ENCODE measurements around the gene TARDBP.
"Not testable (repeated sequence)": the region's sequence is repeated elsewhere in the genome, so short reads cannot be mapped to it uniquely, and the experiment has no call there.

Gene TARDBP

DNA sequence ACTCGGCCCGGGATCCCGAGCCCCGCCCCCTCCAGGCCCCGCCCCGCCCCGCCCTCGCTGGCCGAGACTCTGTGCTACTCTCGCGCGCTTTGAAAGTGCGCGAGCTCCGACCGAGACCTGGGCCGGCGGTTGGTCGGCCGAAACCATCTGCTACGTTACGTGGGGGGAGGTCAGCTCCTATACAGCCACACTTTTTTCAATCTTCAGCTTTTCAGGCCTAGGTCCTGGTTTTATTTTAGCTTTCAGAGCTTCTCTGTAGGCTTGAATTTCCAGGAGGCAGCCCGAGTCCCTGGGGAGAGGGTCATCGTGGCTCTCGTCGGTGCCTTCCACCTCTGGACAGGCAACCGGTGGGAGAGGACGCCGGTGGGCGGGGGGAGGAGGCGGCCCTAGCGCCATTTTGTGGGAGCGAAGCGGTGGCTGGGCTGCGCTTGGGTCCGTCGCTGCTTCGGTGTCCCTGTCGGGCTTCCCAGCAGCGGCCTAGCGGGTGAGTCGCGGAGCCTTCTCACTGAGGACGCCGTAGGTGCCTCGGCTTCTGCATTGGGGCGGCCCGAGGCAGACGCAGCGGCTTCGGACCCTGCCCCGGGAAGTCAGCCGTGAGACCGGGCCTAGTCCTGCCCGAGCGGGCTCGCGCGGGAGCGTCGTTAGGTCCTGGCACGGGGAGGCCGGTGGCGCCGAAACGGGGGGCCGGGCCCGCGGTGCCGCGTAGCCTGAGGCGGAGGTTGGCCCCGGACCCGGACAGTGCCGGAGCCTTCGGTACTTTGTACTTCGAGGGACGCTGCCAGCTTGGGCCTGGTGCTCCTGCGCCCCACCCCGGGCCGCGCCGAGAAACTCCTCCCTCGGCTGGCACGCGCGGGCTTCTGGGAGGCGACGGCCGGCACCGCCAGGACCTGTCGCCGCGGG is at the start of gene TARDBP:
TSS of gene TARDBP (plus strand) at position 395 of the 900 bp plus-strand sequence. CDS start 1,074 bp downstream, outside the sequence.
- DNase-seq (ENCODE audit: low spot score) = peak; percentile 87

DNA sequence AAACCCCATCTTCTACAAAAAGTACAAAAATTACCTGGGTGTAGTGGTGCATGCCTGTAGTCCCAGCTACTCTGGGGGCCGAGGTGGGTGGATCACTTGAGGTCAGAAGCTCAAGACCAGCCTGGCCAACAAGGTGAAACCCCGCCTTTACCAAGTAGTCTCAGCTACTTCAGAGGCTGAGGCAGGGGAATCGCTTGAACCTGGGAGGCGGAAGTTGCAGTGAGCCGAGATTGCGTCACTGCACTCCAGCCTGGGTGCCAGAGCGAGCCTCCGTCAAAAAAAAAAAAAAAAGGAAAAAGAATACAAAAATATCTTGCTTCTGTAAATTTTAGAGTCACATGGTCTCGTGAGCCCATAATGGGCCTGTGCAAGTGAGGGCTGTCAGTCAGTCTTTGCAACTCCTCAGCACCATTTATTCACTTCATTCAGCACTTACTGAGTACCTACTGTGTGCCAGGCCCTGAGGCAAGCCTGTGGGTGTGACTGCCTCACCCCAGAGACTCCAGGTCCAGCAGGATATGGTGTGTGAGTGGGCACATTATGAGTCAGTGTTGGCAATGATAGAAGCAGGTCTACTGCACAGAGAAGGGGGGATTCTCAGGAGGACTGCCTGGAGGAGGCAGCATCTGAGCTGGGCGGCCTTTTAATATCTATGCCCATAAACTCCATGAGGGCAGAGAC is 46.8 kb upstream of the TARDBP start:
- DNase-seq (ENCODE audit: low spot score) = no peak

DNA sequence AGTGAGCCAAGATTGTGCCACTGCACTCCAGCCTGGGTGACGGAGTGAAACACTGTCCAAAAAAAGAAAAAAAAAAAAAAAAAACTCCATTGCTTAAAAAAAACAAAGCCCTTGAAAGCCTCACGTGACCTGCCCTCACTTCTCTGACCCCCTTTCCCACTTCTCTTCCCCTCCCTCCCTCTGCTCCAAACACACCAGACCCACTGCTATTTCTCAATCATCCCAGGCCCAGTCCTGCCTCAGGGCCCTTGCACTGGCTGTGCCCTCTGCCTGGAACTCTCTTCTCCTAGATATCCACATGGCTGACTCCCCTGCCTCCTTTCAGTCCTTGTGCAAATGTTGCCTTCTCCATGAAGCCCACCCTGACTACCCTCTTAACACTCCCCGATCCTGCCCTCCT is 45.4 kb upstream of the TARDBP start:
- no peak for DNase-seq (ENCODE audit: low spot score)

DNA sequence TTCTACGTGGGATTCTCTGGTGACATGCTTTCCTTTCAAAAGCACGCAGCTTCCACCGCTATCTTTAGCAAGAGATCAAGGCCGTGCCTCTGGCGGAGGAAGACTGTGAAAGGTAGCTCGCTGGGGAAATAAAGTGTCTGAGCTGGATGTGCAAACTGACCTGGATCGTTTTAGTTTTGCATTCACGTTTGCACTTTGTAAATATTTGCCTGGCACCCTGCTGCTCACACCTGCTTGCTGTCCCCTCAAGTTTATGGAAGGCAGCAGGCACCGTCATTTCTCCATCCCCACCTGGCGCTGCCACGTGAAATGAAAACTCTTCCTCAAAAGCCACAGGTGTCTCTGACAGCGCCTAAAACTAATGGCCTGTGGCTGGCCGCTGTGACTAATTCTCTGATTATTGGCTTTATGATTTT is 44.0 kb upstream of the TARDBP start:
- DNase-seq (ENCODE audit: low spot score) = no peak

DNA sequence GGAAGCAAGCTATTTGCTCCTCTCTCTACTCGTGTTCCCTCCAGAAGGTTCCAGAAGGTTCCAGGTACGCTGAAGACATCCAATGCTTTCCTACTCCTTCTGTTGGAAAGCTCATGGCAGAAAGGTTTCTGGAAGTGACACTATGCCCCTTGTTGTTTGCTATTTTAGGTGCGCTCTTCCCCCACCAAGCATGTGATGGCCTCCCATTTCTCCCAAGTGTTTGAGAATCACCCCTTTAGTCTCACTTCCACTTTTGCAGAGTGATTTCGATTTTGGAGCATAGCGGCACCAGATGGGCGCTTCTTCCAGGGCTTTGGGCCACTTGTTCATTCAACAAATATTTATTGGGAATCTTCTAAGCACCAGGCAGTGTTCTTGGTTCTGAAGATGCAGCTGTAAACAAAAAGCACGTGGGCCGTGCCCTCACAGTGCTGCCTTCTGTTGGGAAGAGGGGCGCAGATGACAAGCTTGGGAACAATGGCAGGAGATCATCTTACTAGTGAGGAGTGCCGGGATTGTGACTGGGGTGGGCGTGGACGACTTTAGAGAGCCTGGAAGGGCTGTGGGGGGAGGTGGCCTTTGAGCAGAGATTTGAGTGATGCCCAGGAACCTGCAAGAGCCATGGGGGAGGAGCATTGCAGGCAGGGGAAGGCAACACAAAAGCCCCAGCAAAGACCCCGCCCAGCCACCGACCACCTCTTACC is 43.0 kb upstream of the TARDBP start:
- no peak for DNase-seq (ENCODE audit: low spot score)

DNA sequence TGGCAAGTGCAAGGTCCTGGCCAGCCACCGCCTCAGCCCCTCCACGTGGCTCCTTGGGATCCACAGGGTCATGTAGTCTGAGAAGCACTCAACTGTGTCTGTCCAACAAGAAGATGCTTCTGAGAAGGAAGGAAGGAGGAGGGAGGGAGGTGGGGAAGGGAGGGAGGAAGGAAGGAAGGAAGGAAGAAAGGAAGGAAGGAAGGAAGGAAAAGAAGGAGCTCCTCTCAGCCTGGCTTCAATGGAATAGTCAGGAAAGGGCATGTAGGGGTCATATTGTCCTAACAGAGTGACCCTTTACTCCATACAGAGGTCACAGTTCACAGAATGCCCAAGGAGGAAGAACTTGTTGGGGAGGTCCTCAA is 42.5 kb upstream of the TARDBP start:
- no peak for DNase-seq (ENCODE audit: low spot score)

DNA sequence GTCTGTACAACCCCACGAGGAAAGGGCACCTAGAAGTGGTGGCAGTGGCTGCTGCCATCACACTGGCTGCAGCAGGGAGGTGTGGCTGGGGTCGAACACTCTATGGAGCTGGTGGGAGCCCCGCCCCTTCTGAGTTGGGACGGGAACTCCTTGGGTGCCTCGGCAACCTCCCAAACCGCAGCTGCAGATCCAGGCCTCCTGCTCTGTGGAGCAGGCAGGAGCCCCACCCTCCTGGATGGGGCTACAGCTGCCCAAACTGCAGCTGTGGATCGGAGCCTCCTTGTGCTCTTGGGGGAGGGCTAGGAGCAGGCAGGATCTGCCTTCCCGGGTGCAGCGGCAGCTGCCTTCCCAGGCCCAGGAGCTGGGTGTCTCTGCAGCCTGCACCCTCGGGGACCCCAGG is 38.9 kb upstream of the TARDBP start:
- no peak for DNase-seq (ENCODE audit: low spot score)

DNA sequence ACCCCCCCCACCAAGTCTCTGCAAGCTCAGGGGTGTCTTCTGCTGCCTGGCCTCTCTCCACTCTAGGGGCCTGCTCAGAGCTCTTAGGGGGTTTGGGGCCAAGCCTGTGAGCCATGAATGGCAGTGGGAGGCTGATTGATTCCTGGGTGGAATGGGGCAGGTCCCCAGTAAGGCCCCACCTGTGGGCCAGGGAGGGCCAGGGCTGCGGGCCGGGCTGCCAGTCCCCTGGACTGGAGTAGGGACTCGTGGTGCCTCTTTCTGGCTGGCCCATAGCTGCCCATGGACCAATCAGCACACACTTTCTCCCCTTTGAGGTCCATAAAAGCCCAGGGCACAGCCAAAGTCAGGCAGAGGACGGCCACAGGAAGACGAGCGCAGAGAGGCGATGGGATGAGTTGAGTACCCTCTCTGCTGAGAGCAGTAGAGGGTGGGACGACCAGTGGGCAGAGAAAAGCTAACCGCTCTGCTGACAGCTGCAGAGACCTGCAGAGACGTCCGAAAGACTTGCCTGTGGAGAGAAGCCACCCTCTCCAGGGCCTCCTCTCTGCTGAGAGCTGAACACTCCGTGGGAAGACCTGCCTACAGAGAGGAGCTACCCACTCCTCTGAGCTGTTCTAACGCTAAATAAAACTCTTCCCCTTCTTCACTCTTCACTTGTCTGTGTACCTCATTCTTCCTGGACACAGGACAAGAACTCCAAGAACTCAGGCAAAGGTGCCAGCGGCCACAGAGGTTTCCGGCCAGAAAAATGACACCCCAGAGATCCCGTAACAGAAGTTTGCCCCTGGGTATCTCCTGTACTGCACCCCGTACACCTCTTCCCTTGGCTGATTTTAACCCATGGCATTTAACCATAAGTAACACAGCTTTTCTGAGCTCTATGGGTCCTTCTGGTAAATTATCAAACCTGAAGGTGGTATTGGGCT is 38.2 kb upstream of the TARDBP start:
- DNase-seq (ENCODE audit: low spot score) = no peak

DNA sequence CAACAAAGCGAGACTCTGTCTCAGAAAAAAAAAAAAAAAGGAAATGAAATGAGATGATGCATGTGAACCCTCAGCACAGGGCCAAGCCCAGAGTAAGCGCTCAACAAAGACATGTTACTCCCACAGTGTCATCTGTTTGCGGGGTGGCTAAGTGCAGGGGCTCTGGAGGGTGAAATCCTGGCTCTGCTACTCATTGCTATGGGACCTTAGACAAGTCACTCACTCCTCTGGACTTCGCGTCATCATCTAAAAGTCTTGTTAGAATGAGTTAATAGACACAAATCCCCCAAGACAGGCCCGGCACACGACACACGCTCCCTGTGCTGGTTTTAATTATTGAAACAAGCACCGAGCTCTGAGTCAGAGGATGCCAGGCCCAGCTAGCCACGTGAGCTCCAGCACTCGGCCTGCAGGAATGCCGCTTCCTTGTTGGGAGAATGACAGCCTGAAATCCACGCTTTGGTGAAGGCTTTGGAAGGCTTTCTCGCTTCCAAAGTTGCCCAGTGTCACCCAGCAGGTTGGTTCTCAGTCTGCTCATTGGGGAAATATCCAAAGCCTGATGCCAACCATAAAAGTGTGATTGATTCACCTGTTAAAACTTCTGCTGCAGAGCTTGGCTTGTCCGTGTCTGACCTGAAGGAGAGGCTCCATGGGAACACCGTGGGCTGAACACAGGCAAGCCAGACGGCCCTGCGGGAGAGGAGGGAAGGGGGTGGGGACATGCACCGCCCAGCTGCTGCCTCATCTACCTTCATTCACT is 36.7 kb upstream of the TARDBP start:
- no peak for DNase-seq (ENCODE audit: low spot score)

DNA sequence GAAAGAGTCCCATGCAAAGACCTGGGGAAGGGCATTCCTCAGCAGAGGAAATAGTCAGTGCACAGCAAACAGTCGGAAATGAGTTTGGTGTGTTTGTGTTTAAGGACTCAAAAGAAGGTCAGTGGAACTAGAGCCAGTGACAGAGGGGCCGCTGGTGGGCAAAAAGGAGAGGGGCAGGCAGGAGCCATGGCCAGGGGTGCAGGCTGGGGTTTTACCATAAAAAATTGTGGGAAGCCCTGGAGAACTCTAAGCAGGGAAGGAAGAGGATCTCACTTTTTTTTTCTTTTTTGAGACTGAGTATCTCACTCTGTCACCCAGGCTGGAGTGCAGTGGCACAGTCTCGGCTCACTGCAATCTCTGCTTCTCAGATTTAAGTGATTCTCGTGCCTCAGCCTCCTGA is 33.7 kb upstream of the TARDBP start:
- no peak for DNase-seq (ENCODE audit: low spot score)

DNA sequence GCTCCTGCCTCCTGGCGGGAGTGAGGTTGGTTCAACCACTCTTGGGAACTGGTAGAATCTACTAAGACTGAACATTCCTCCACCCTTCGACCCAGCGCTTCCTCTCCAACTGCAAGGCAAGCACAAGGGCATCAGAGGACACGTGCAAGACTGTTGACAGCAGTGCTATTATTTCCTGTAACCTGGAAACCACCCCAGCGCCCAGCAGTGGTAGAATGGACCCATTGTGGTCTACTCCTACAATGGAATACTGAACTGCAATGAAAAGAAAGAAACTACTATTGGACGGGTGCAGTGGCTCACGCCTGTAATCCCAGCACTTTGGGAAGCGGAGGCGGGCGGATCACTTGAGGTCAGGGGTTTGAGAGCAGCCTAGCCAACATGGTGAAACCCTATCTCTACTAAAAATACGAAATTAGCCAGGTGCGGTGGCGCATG is 33.0 kb upstream of the TARDBP start:
- no peak for DNase-seq (ENCODE audit: low spot score)

DNA sequence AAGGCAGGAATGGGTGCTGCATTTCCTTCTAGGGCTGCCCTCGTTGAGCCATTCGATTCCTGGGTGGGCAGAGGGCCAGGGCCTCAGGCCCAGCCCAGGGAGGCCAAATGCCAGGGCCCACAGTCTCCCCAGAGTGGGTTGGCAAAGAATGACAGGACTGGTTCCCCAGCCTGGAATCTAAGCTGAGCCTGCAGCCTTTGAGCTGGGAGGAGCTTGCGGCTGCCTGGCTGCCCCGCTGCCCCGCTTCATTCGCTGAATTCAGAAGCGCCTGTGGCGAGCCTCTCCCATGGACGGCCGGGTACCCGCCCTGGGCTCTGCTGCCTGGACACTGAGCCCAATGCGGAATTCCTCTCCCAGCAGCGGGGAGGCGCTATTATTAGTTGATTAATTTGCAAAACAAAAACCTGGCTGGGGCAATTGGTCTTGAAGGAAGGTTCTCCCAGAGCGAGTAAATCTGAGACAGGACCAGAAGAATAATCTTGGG is 32.3 kb upstream of the TARDBP start:
- no peak for DNase-seq (ENCODE audit: low spot score)

DNA sequence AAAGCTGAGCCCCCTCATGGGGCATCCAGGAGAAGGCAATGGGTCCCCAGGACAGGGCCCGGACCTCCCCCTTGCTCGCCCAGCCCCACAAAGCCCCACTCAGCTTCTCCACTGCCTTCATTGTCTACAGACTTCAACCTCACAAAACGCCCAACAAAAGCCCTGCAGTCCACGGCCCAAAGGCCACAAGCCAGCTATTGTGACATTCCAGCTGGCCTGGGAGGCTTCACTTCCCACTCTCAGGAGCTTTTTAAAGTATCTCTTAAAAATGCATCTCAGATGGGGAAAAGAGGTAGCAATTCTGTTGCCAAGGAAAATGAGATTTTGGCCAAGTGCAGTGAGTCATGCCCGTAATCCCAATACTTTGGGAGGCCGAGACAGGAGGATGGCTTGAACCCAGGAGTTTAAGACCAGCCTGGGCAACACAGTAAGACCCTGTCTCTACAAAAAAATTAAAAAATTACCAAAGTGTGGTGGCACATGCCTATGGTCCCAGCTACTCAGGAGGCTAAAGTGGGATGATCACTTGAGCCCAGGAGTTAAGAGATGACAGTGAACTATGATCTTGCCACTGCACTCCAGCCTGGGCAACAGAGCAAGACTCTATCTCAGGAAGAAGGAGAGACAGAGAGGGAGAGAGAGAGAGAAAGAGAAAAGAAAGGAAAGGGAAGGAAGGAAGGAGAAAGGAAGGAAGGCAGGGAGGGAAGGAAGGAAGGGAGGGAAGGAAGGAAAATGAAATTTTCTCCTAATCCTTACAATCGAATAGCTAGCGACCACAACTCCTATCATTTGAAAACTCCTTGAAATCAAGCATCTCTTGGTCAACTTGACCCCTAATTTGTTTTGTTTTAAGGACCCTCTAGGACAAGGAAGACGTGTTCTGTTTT is 31.4 kb upstream of the TARDBP start:
- no peak for DNase-seq (ENCODE audit: low spot score)

DNA sequence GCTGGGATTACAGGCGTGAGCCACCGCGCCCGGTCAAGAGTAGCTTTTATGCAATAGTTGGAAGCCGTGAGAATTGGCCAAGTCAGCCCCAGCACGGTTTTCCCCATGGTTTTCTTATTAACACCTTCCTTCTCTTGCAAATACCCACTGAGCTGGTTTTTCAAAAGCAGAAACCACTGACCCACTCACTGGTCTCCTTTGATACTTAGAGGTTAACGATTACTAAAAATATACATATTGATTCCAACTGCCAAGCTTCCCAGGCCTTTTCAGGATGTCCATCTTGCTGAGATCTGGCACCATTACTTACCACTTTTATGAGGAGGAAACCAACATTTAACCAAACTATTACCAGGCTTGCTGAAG is 25.9 kb upstream of the TARDBP start:
- DNase-seq (ENCODE audit: low spot score) = no peak

DNA sequence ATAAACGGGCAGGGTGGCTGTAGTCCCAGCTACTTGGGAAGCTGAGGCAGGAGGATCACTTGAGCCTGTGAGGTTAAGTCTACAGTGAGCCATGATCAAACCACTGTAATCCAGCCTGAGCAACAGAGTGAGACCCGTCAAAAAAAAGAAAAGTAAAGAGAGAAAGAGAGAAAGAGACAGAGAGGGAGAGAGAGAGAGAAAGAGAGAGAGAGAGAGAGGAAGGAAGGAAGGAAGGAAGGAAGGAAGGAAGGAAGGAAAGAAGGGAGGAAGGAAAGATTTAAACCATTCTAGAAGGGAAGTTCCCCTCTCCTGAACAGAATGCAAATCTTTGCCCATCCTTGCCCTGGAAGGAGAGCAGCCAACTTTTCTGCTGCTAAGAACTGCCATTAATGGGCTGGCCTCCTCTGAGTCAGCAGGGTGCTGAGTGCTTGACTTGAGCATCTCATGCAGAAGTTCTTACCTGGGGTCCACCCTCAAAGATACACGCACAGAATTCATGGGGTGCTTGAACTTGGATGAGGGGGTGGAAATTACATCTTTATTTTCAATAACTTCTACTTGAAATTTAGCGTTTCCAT is 24.5 kb upstream of the TARDBP start:
- no peak for DNase-seq (ENCODE audit: low spot score)

DNA sequence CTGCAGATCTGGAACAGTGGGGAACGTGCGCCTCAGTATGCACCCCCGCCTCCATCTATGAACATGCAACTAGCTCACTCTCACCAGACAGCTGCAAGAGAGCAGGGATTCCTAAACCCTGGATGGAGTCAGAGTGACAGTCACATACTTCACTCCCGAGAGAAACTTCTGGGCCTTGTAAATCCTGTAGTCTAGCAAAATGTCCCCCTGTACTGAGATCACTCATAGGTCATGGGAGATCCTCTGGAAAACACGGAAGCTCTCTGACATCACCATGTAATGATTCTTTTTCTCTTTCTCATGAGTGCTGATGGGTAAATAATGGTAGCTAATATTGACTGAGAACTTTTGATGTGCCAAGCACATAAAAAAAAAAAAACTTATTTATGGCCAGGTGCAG is 23.4 kb upstream of the TARDBP start:
- no peak for DNase-seq (ENCODE audit: low spot score)

DNA sequence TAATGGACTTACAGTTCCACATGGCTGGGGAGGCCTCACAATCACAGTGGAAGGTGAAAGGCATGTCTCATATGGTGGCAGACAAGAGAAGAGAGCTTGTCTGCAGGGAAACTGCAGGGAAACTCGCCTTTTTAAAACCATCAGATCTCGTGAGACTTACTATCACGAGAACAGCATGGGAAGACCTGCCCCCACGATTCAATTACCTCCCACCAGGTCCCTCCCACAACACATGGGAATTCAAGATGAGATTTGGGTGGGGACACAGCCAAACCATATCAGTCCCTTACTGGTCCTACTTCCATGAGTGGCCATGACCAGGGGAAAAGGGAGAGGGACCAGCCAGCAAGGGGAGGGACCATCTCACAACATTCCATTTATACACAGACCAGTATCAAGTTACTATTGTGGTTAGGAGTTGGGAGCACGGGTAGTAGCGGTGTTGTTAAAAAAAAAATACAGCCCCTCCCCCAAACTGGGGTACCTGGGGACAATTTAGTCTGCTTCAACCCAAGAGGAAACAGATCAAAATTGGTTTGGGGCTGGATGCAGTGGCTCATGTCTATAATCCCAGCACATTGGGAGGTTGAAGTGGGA is 22.4 kb upstream of the TARDBP start:
- DNase-seq (ENCODE audit: low spot score) = not testable (repeated sequence)

DNA sequence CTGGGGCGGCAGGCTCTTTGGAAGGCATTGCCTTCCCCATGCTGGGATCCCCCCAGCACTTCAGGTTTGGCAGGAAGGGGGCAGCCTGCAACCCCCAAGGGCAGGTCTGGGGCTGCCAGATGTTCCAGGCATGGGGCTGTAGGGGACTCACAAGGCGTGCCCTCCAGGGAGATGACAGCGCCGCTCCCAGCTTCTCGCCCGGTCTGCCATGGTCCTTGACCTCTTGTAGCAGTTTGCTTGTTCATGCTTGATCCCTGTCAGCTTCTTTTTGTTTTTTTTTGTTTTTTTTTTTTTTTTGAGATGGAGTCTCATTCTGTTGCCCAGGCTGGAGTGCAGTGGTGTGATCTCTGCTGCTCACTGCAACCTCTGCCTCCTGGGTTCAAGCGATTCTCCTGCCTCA is 21.6 kb upstream of the TARDBP start:
- DNase-seq (ENCODE audit: low spot score) = no peak

DNA sequence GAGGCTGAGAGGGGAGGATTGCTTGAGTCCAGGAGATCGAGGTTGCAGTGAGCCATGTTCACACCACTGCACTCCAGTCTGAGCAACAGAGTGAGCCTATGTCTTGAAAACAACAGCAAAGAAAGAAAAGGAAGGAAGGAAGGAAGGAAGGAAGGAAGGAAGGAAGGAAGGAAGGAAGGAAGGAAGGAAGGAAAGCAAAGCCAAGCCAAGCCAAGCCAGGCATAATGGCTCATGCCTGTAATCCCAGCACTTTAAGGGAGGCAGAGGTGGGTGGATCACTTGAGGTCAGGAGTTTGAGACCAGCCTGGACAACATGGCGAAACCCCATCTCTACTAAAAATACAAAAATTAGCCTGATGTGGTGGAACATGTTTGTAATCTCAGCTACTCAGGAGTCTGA is 20.4 kb upstream of the TARDBP start:
- DNase-seq (ENCODE audit: low spot score) = not testable (repeated sequence)

All from HuH-7.5 (cell line).